NCI-H526 treated with DMSO at 0.1 percent for 48 hours (cell line): ENCODE data around the gene YBX2.
A peak's percentile ranks its signal among the peaks of the same experiment; 100 is the strongest.
"Not testable (repeated sequence)": the region's sequence is repeated elsewhere in the genome, so short reads cannot be mapped to it uniquely, and the experiment has no call there.

Experiments
- DNase-seq: peaks from one replicate; lab custom pipeline; 2025; lab: John Stamatoyannopoulos, UW

YBX2 gene

GRCh38 chr17:7294614-7295153, at the start of gene YBX2:
Gene YBX2, minus strand, starts transcription at chr17:7294639. Its CDS starts 139 bp downstream, at chr17:7294500.
- DNase-seq, result peak; percentile 86

GRCh38 chr17:7343250-7343649, 48.8 kb upstream of the YBX2 start:
- DNase-seq, result no peak

GRCh38 chr17:7341842-7342241, 47.4 kb upstream of the YBX2 start:
- no peak for DNase-seq

GRCh38 chr17:7340179-7340578, 45.7 kb upstream of the YBX2 start:
- no peak for DNase-seq

GRCh38 chr17:7337600-7337999, 43.2 kb upstream of the YBX2 start:
- DNase-seq, result not testable (repeated sequence)

GRCh38 chr17:7336240-7337175, 42.1 kb upstream of the YBX2 start, which contains the start of gene ACAP1:
Gene ACAP1, plus strand, starts transcription at chr17:7336529. Its CDS starts 206 bp downstream, at chr17:7336735.
- no peak for DNase-seq

- DNase-seq, result not testable (repeated sequence)
Observed at GRCh38 chr17:7335765-7336164, 41.3 kb upstream of the YBX2 start.

GRCh38 chr17:7334938-7335538, 40.6 kb upstream of the YBX2 start:
- DNase-seq, result no peak

- not testable (repeated sequence) for DNase-seq
Observed at GRCh38 chr17:7332600-7333069, 38.2 kb upstream of the YBX2 start.

GRCh38 chr17:7332111-7332510, 37.7 kb upstream of the YBX2 start:
- DNase-seq, result no peak

GRCh38 chr17:7330638-7331015, 36.2 kb upstream of the YBX2 start:
- DNase-seq, result no peak

- DNase-seq, result peak; percentile 53
Observed at GRCh38 chr17:7329997-7330637, 35.7 kb upstream of the YBX2 start.

GRCh38 chr17:7329374-7329996, 35.0 kb upstream of the YBX2 start:
- DNase-seq, result peak; percentile 91

- no peak for DNase-seq
Observed at GRCh38 chr17:7328840-7329373, 34.5 kb upstream of the YBX2 start, which contains the start of gene NEURL4. Gene NEURL4, minus strand, starts transcription at chr17:7329335. Its CDS starts 23 bp downstream, at chr17:7329312.

GRCh38 chr17:7328009-7328408, 33.6 kb upstream of the YBX2 start:
- no peak for DNase-seq

- no peak for DNase-seq
Observed at GRCh38 chr17:7327501-7327900, 33.1 kb upstream of the YBX2 start.

GRCh38 chr17:7327056-7327455, 32.6 kb upstream of the YBX2 start:
- DNase-seq, result no peak

GRCh38 chr17:7326186-7326585, 31.7 kb upstream of the YBX2 start:
- no peak for DNase-seq

- no peak for DNase-seq
Observed at GRCh38 chr17:7325031-7325528, 30.6 kb upstream of the YBX2 start.

GRCh38 chr17:7324438-7324779, 30.0 kb upstream of the YBX2 start:
- no peak for DNase-seq

GRCh38 chr17:7323731-7324437, 29.4 kb upstream of the YBX2 start:
- no peak for DNase-seq
